SIG-M5 (cell line): Measurements from ENCODE around the gene ZNF846.
A peak's percentile ranks its signal among the peaks of the same experiment; 100 is the strongest.
"Not testable (repeated sequence)": the region's sequence is repeated elsewhere in the genome, so short reads cannot be mapped to it uniquely, and the experiment has no call there.

Source experiments
- DNase-seq: peaks from one replicate; lab custom pipeline; 2025; lab: John Stamatoyannopoulos, UW

ZNF846 gene

GRCh38 chr19:9784163-9784496 lies 15.6 kb upstream of the ZNF846 start:
- not testable (repeated sequence) for DNase-seq

DNA sequence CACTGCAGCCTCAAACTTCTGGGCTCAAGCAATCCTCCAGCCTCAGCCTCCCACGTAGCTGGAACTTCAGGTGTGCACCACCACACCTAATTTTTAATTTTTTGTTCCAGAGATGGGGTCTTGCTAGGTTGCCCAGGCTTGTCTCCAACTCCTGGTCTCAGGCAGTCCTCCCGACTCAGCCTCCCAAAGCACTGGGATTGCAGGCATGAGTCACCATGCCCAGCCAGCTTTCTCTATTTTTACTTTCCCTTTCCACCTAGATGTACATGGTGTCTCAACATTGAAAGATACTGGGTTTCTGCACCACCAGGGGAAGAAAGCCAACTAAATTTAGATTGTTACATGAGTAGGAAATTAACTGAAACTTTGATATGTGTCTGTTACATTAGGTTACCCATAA lies 13.8 kb upstream of the ZNF846 start:
- no peak for DNase-seq

DNA sequence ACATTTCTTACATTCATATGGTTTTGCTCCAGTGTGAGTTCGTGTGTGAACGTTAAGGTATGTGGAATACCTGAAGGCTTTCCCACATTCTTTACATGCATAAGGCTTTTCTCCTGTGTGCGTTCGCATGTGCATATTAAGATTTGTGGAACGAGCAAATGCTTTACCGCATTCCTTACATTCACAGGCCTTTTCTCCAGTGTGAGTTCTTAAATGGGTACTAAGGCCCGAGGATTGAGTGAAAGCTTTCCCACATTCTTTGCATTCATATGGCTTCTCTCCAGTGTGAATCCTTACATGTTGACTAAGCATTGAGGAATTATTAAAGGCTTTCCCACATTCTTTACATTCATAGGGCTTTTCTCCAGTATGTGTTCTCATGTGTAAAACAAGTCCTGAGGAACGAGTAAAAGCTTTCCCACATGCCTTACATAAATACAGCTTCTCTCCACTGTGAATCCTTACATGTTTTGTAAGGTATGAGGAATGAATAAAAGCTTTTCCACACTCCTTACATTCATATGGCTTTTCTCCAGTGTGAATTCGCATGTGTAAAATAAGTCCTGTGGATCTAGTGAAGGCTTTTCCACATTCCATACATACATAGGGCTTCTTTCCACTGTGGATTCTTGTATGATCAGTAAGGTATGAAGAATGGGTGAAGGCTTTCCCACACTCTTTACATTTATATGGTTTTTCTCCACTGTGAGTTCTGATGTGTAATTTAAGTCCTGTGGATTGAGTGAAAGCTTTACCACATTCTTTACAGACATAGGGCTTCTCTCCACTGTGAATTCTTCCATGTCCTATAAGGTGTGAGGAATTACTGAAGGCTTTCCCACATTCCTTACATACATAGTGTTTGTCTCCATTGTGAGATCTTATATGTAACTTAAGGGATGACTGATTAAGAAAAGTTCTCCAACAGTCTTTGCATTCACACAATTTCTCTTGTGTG lies 10.7 kb downstream of the ZNF846 start:
- DNase-seq: no peak

GRCh38 chr19:9752701-9753443 lies 15.7 kb downstream of the ZNF846 start:
- DNase-seq: no peak

- DNase-seq: no peak
These were observed 17.1 kb downstream of the ZNF846 start for GRCh38 chr19:9751446-9751845.

DNA sequence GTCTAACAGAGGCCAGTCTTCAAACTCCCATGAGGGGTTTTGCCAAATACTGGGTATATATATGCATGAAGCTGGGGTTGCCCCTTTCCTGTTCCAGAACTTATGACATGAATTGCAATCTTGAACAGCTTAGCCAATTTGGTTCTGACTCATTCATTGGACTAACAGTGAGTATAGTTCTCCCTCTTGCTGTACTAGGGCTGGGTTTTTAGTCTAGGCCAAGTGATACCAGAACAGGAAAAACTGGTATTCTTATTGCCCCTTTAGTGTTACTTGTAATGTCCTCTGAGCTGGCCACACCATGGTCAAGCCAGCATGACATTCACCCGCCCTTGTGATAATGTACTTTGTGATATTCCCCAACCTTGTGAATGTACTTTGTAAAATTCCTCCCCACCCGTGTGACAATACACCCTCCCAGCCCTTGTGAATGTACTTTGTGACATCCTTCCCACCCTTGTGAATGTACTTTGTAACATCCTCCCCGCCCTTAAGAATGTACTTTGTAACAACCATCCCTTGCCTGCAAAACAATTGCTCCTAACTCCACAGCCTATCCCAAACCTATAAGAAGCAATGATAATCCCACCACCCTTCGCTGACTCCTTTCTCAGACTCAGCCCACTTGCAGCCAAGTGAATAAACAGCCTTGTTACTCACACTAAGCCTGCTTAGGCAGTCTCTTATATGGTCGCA lies 26.9 kb downstream of the ZNF846 start:
- no peak for DNase-seq

- DNase-seq: no peak
These were observed 32.6 kb downstream of the ZNF846 start for GRCh38 chr19:9735986-9736385.

DNA sequence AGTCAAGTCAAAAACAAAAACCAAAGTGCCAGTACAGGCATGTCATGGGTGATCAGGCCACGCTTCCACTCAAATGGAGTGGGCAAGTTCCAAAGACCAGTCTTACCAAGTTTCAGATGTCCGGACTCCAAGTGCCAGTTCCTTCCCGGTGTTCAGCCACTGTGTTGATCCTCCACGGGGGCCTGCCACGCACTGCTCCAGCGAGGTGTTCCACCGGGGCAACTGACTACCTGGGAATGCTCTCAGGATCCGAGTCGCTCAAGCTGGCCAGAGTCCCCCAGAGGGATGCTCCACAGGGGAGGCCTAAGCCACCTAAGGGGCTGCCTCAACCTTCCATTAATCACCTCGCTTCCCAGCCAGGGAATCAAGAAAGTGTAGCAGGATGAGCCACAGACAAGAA lies 38.5 kb downstream of the ZNF846 start:
- DNase-seq: not testable (repeated sequence)

DNA sequence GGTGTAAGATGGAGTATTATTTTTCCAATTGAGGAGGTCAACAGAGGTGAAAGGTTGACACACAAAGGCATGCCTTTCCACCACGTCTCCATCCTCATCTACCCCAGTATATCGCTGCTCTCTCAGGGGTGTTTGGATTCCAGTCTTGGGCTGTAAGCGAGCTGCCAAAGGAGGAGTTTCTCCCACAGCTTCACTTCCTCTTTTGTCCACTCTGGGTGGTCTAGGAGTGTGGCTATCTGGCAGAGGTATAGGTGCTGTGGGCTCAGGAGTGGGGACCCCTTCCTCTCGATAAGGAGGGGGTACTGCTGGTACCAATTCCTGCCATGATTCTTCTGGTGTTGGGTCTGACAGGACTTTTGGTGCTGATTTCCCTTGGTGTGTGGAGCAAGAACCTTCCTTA lies 39.4 kb downstream of the ZNF846 start:
- DNase-seq: no peak

GRCh38 chr19:9727644-9728043 lies 40.9 kb downstream of the ZNF846 start:
- no peak for DNase-seq

DNA sequence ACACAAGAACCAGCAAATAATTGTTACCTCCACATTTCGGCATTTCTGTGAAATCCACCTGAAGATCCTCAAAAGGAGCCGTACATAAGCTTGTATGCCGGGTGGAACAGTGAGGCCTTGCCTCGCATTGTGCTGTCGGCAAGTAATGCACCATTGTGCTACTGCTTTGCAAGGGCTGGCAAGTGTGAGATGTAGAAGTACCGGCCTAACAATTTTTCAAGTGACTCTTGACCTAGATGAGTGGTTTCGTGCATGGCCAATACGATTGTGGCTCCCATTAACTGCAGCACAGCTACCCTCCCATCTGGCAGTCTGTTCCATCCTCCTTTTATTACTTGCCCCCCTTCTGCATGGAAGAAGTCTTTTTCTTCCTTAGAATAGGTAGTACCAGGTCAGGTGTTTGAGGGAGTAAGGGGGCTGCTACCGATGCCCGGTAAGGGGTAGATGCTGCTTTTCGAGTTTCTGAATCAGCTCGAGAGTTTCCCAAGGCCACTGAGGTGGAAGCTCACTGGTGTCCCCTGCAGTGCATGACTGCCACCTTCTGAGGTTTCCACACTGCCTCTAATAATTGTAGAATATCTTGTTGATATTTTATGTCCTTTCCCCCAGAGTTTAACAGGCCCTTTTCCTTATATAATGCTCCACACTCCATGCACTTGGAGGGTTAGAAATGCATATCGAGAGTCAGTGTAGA lies 42.9 kb downstream of the ZNF846 start:
- DNase-seq: not testable (repeated sequence)

DNA sequence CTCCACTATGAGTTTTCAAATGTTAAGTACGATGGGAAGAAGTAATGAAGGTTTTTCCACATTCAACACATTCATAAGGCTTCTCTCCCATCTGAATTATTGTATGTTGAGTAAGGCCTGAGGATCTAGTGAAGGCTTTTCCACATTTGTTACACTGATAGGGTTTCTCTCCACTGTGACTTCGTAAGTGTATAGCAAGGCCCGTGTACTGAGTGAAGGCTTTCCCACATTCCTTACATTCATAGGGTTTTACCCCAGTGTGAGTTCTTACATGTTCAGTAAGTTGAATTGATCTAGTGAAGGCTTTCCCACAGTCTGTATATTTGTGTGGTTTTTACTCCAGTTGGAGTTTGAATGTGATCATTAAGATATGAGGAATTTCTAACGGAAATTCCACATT lies 44.4 kb downstream of the ZNF846 start:
- DNase-seq: no peak

- DNase-seq: no peak
These were observed 46.7 kb downstream of the ZNF846 start for GRCh38 chr19:9721861-9722260.

GRCh38 chr19:9720541-9720940 lies 48.0 kb downstream of the ZNF846 start:
- no peak for DNase-seq

- no peak for DNase-seq
These were observed 56.7 kb downstream of the ZNF846 start for GRCh38 chr19:9711815-9712214.

DNA sequence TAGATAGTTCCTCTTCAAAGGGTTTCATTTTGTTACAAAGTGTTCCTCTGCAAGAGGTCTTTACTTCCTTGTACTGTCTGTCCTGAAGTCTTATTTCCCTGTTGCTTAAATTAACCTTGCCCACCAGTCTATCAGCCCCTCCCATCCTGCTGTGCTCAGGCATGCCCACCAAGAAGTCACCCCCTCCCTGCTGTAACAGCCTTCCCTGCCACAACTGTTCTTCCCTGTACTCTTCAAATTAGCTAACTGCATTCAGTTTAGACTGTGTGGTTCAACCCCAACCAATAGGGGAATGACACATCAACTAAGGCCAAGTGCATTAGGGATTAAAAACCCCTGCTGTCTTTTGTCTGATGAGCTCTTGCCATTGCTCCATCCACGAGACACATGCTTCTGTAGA lies 59.2 kb downstream of the ZNF846 start:
- DNase-seq: peak; percentile 48

- no peak for DNase-seq
These were observed 62.7 kb downstream of the ZNF846 start for GRCh38 chr19:9705836-9706235.

- no peak for DNase-seq
These were observed 66.4 kb downstream of the ZNF846 start for GRCh38 chr19:9702186-9702585.
